Measurements from ENCODE around the gene ZNF516.
A peak's percentile ranks its signal among the peaks of the same experiment; 100 is the strongest.
"Not testable (repeated sequence)": the region's sequence is repeated elsewhere in the genome, so short reads cannot be mapped to it uniquely, and the experiment has no call there.

The ZNF516 gene

GRCh38 chr18:76490670-76491472 is 4.2 kb downstream of the ZNF516 start:
- peak; percentile 66 for DNase-seq

DNA sequence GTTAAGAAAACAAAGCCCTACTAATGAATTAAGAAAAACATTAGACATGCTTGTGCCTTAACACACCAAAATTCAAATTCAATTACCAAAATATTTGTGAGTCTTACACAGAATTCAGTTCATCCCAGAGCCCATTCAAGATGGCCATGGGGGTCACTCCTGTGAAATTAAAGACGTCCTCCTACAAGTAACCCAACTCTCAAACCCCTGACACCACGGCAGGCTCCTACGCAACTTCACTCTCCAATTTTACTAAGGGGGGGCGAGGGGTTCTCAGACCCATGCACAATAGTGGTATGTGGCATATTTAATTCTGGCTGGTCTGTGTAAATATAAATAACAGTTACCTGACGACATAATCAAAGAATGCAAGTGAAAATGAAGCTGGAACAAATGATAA is 5.0 kb downstream of the ZNF516 start:
- no peak for DNase-seq

DNA sequence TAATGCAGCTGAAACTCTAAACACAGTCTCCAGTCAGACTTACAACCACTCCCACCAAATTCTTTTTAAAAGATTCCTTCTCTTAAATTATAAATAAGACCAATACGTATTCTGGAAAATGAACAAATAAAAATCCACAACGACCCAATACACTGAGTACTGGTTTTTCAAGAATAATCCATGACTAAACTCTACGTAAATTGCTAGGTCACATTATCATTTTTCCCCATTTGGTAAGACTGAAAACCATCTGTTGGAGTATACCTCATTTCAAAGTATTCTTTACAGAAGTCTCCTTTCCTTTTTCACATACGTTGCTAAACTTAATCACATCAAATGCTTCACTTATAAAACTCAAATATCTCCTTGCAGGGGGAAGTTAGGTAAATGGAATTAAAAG is 6.0 kb downstream of the ZNF516 start:
- DNase-seq = no peak

- DNase-seq = no peak
These were observed 6.9 kb downstream of the ZNF516 start for GRCh38 chr18:76488190-76488589.

DNA sequence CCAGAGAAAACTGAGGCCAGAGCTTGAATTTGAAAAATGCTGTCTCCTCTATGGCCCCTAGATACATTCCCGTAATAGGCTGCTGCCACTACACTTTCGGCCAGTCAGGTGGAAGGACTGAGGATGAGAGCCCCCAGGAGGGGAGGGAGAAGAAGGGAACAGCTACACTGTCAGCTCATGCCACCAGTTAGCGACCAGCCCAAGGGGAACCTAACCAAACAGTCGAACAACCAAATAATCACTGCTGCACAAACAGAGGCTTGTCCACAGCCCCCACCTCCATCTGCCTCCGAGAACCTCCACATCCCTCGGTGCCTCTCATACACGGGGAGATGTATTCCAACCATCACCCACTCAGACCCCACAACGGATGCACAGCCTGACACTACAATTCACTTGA is 7.3 kb downstream of the ZNF516 start:
- no peak for DNase-seq

DNA sequence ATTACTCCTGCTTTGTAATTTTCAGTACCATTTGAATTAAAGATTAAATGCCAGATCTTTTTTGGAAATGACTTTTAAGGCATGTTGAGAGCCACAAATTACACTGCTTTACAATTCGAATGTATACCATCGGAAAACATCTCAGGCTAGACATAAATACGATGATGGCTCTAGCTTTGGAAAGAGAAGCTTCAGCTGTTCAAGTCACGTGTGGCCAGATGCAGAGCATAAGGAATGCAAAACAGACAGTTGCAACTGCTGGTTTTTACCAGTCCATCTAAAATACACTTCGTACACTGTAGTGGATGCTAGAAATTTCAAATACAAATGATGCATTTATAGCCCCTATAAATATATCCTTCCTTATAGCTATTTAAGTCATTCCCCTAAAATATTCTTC is 8.0 kb downstream of the ZNF516 start:
- peak; percentile 50 for DNase-seq

GRCh38 chr18:76486574-76486973 is 8.5 kb downstream of the ZNF516 start:
- no peak for DNase-seq

DNA sequence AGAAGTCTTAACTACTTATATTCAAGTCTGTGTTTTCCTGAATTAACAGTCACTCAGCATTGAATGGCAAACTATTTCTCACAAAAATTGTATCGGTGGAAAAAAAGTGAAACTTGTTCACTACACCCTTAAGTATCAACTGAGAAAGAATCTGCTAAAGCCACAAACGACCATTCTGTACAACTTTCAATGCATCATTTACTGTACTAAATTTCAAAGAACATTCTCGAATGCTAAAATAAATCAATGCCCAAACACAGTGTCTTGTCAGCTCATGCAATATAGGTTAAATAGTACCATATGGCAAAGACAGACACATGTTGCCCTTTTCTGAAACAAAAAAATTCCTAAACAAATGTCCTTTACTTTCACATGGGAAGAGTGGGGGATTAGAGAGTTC is 9.0 kb downstream of the ZNF516 start:
- no peak for DNase-seq

- no peak for DNase-seq
These were observed 10.2 kb downstream of the ZNF516 start for GRCh38 chr18:76484749-76485387.

GRCh38 chr18:76483780-76484179 is 11.3 kb downstream of the ZNF516 start:
- DNase-seq = no peak

- no peak for DNase-seq
These were observed 11.9 kb downstream of the ZNF516 start for GRCh38 chr18:76482971-76483691.

DNA sequence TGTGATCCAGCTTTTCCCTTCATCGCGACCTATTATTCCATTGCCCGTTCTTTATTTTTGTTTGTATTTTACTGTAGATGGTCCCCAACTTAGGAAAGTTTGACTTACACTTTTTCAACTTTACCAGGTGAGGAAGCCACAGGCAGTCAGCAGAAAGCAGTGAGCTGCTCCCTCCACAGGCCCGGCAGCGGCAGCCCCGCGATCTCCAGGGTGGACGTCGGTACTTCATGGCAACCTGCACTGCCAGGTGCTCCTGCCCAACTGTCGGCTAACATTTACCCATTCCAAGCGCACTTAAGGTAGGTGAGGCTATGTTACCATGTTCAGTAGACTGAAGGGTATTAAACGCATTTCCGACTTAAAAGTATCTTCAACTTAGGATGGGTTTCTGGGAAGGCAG is 12.8 kb downstream of the ZNF516 start:
- no peak for DNase-seq

DNA sequence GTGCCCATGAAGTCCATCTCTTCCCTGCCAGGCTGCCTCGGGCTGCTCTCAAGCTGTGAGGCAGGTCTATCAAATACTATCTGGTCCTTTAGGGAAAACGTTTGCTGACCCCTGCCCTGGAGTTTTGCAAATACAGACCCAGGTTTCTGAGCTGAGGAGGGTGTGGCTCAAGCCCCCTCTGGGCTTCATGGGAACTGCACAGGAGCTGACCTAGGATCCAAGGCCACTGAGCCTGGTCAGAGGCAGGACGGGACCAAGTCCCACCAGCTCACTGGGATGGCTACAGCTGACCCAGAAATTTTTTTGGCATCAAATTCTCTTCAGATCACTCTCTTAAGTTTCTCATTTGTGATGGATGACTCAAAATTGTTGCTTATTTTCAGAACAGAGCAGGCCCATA is 14.1 kb downstream of the ZNF516 start:
- no peak for DNase-seq

DNA sequence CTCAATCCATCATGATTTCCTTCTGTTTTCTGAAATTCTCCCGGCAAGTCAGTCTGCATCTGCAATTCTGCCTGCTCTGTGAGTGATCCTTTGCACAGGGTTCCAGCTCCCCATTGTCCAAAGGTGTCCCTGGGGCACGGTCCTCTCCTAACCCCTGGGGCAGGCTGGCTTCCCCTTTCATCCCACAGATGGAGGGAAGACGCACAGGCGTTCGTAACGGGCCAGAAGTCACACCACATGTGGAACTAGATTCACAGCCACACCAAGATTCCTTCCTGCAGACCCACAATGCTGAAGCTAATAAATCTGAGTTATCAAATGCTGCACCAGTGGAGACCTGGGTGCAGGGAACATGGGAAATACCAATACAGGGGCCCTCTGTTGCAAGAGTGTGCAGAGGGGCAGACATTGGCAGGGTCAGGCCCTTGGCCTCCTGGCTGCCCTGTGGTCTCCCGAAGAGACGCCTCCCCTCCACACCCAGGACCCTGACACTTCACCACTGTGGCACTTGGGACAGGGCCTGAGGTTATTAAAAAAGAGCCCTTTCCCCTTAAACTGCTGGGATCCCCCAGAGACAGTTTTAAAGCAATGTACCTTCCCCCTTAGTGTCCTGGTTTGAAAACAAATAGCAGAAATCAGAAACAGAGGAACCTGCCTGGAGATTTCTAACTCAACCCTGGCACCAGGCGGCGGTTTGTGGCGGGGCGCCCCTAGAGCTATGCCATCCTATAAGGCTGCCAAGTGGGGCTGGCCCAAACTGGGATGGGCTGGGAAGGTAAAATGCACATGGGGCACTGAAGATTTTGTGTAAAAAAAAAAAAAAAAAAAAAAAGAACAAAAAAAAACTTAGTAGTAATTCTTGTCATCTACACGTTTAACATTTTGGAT is 15.4 kb downstream of the ZNF516 start:
- no peak for DNase-seq

- no peak for DNase-seq
These were observed 18.1 kb downstream of the ZNF516 start for GRCh38 chr18:76476665-76477561.

DNA sequence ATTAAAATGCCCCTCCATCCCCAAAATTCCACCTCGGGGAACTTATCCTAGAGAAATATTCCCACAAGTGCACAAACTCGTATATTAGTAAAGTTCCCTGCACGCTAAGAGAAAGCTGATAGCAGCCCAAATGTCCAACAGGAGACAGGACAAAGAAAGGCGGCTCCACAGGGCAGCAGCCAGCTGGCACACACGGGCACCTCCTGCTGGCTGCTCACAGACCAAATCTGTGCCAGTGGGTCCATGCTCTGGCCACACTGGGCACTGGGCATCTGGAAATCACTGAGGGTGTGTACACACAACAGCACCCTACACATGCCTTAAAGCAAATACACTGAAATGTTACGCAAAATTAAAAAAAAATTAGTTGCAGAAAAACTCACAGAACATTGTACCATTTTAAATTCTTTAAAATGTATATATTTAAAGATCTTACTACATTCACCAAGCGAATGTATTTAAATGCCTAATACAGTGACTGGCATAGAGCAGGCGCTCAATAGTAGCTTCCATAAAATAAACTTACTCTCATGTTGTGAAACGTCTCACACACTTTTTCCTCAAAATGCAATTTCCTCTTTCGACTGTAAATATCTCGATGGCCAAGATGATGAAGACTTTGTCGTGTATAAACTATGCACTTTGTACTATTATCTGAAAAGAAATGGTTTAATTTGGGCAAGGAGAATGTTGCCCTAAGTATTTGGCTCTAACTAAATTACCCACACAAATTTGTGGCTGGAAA is 19.4 kb downstream of the ZNF516 start:
- DNase-seq = no peak

GRCh38 chr18:76474824-76475223 is 20.2 kb downstream of the ZNF516 start:
- no peak for DNase-seq

DNA sequence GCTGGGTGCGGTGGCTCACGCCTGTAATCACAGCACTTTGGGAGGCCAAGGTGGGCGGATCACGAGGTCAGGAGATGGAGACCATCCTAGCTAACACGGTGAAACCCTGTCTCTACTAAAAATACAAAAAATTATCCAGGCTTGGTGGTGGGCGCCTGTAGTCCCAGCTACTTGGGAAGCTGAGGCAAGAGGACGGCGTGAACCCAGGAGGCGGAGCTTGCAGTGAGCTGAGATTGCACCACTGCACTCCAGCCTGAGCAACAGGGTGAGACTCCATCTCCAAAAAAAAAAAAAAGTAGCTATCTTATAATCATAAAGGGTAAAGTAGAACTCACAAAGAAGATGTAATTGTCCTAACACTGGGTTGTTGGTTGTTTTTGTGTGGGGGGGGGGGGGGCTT is 21.5 kb downstream of the ZNF516 start:
- not testable (repeated sequence) for DNase-seq

- DNase-seq = no peak
These were observed 22.2 kb downstream of the ZNF516 start for GRCh38 chr18:76472829-76473228.

GRCh38 chr18:76471593-76471992 is 23.4 kb downstream of the ZNF516 start:
- DNase-seq = no peak
